Breast epithelium (tissue), 3 donors: ENCODE measurements around the gene PSMD1.

ENCODE experiments used
- CTCF ChIP-seq, 3 donors: fragments of 450-650 bp; IDR thresholded peaks; one replicate each; pipeline ENCODE4 v1.5.1; 2016 to 2017; ENCODE audit warnings: antibody characterized with exemption in 3 of 3, mild to moderate bottlenecking in 3 of 3, moderate library complexity in 3 of 3
- POLR2A ChIP-seq: fragments of 450-650 bp; IDR thresholded peaks from one replicate; pipeline ENCODE4 v1.6.1; 2016; ENCODE audit warnings: antibody characterized with exemption, mild to moderate bottlenecking, moderate library complexity
- POLR2AphosphoS5 ChIP-seq, 3 donors: sonication (generic); formaldehyde crosslinking; IDR thresholded peaks; one replicate each; pipeline ENCODE4 v1.6.1; 2017; ENCODE audit warnings: antibody characterized with exemption in 3 of 3

GRCh38 chr2:231011526-231011925, 45.1 kb upstream of the PSMD1 start:
- TF ChIP-seq CTCF (IDR thresholded peaks at IDR 0.05) (no peak), POLR2A (no peak), POLR2AphosphoS5 (IDR thresholded peaks at IDR 0.05) (no peak)
